Activated T-helper 17 cell treated with anti-CD3 and anti-CD28 coated beads, Interleukin-2, amount 50 U/mL, for 72 hours (primary cell): ENCODE results near the gene LUC7L3. TPM values are rescaled to one million over a fixed set of nuclear protein-coding genes. Genes with fewer than 3 reads are reported as not detected.

Experiments
- ATAC-seq: fragments of 150-1000 bp; cut with Tn5 transposase; replicated peaks from 2 replicates; pipeline ENCODE4 v1.10.0; 2021; ENCODE audit warnings: mild to moderate bottlenecking, moderate library complexity
- H3K27ac Mint-ChIP-seq: one replicate; pipeline ENCODE4 v1.8.0; 2022; ENCODE audit warnings: mixed read lengths
- H3K27me3 Mint-ChIP-seq: one replicate; pipeline ENCODE4 v1.8.0; 2022; ENCODE audit warnings: mixed read lengths
- H3K36me3 Mint-ChIP-seq: one replicate; pipeline ENCODE4 v1.8.0; 2022; ENCODE audit warnings: low read depth, mild to moderate bottlenecking, mixed read lengths
- H3K4me1 Mint-ChIP-seq: one replicate; pipeline ENCODE4 v1.8.0; 2022; ENCODE audit warnings: mixed read lengths
- H3K4me3 Mint-ChIP-seq: one replicate; pipeline ENCODE4 v1.8.0; 2022; ENCODE audit warnings: mild to moderate bottlenecking, mixed read lengths
- H3K9me3 Mint-ChIP-seq: one replicate; pipeline ENCODE4 v1.8.0; 2022; ENCODE audit warnings: mixed read lengths
- total RNA-seq, 2 donors: library from RNA; stranded (reverse); gene quantifications; one replicate each; pipeline ENCODE4 v1.2.3, GENCODE V29; 2022

The LUC7L3 gene
- total RNA-seq, 2 donors from 2014 or later, result 113 to 142 TPM

DNA sequence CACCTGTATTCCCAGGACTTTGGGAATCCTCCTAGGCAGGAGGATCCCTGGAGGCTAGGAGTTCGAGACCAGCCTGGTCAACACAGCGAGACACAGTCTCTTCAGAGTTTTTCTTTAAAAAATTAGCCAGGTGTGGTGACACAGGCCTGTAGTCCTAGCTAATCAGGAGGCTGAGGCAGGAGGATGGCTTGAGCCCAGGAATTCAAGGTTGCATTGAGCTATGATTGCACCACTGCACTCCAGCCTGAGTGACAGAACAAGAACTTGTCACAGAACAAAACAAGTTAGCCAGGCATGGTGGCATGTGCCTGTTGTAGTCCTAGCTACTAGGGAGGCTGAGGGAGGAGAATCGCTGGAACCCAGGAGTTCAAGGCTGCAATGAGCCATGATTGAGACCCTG, 36.5 kb upstream of the LUC7L3 start:
- no peaks in the 10 kb centered on the region for H3K36me3 Mint-ChIP-seq

DNA sequence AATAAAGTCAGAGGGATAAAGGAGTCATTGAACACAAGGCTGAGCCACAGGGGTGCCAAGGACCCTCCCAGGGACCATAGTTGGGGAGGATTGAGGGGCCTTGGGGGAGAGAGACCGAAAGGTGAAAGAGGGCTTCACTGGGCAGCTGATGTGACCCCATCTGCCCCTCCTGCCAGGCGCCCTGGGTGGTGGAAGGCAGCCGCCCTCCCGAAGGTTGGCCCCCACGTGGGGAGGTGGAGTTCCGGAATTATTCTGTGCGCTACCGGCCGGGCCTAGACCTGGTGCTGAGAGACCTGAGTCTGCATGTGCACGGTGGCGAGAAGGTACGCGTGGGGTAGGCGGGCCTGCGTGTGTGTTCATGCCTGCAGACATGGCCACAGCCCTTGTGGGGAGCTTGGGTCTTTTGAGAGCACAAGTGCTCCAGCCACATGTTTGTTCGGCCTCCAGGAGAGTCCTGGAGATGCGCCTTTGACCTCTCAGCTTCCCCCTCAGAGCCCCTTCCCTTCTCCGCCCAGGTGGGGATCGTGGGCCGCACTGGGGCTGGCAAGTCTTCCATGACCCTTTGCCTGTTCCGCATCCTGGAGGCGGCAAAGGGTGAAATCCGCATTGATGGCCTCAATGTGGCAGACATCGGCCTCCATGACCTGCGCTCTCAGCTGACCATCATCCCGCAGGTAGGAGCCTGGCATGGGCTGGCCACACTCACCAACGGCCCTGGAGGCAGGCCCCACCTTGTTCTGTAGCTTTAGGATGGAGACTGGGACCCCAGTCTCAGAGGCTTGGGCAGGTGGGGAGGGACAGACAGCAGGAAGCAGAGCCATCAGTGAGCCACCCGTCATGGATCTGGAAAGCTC, 35.7 kb upstream of the LUC7L3 start:
- H3K4me3 Mint-ChIP-seq, result no peak overlapping the region
- H3K9me3 Mint-ChIP-seq, result no peaks in the 10 kb centered on the region
- H3K27me3 Mint-ChIP-seq, result peaks cover 10% of the 10 kb centered on the region
- H3K27ac Mint-ChIP-seq, result no peak overlapping the region
- no peaks in the 10 kb centered on the region for H3K36me3 Mint-ChIP-seq
- ATAC-seq, result no peak
- peaks cover 6% of the 10 kb centered on the region for H3K4me1 Mint-ChIP-seq

More for the DNA sequence above, 36.5 kb upstream of the LUC7L3 start:
- H3K27ac Mint-ChIP-seq, result no peak overlapping the region
- no peak for ATAC-seq
- H3K27me3 Mint-ChIP-seq, result peaks cover 10% of the 10 kb centered on the region
- H3K4me1 Mint-ChIP-seq, result peaks cover 6% of the 10 kb centered on the region
- no peaks in the 10 kb centered on the region for H3K9me3 Mint-ChIP-seq
- H3K4me3 Mint-ChIP-seq, result no peak overlapping the region

DNA sequence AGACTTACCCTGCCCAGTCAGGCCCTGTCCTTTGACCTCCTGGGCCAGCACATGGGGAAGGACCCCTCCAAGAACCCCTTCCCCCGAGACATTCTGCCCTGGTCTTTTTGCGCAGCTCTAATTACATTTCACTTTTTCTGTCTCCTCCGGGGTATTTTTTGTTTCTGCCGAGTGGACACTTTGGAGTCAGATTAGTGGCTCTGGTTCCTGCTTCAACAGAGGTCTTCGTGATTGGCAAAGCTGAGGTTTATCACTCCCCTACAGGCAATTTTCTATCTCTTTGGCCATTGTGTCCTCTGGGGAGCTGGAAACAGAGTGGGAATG, 35.2 kb upstream of the LUC7L3 start:
- H3K27me3 Mint-ChIP-seq, result peaks cover 10% of the 10 kb centered on the region
- no peaks in the 10 kb centered on the region for H3K36me3 Mint-ChIP-seq
- H3K9me3 Mint-ChIP-seq, result no peaks in the 10 kb centered on the region
- H3K4me3 Mint-ChIP-seq, result no peak overlapping the region
- peaks cover 6% of the 10 kb centered on the region for H3K4me1 Mint-ChIP-seq
- no peak overlapping the region for H3K27ac Mint-ChIP-seq
- ATAC-seq, result no peak

DNA sequence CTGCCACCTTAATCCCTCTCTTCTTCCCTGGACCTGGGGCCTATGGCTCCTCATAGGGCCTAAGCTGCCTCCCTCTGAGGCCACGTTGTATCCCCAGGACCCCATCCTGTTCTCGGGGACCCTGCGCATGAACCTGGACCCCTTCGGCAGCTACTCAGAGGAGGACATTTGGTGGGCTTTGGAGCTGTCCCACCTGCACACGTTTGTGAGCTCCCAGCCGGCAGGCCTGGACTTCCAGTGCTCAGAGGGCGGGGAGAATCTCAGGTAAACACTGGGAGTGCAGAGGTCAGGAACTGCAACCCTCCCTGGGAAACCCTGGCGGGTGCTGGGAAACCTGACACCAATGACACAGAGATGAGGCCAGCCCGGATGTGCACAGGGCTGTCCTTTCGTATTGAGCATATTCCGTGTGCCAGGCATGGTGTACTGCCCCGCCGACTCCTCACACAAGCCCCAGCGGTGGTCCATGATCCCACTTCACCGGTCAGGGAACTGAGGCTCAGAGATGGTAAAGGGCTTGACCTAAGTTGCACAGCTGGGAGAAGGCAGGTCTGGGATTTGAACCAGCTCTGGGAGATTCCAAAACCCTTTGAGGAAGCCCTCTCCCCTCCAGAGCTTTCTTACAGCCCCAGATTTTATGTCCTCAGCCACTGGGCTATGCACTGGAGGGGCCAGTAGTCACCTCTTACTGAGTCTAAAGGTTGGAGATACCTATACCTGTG, 34.6 kb upstream of the LUC7L3 start:
- H3K9me3 Mint-ChIP-seq, result no peaks in the 10 kb centered on the region
- no peak overlapping the region for H3K27ac Mint-ChIP-seq
- no peaks in the 10 kb centered on the region for H3K36me3 Mint-ChIP-seq
- no peak overlapping the region for H3K4me3 Mint-ChIP-seq
- peaks cover 6% of the 10 kb centered on the region for H3K4me1 Mint-ChIP-seq
- peaks cover 10% of the 10 kb centered on the region for H3K27me3 Mint-ChIP-seq
- no peak for ATAC-seq

DNA sequence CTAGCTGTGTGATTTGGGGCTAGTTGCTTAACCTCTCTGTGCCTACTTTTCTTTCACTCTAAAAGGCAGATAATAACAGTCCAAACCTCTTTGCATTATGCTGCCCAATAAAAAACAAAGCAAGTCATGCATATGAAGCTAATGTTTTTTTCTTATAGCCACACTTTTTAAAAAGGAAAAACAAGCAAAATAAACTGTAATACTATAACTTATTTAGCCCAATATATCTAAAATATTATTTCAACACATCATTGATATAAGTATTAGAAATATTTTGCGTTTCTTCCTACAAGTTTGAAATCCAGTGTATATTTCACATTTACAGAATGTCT, 34.1 kb upstream of the LUC7L3 start:
- H3K36me3 Mint-ChIP-seq, result no peaks in the 10 kb centered on the region
- peaks cover 6% of the 10 kb centered on the region for H3K4me1 Mint-ChIP-seq
- no peak overlapping the region for H3K27ac Mint-ChIP-seq
- no peak overlapping the region for H3K4me3 Mint-ChIP-seq
- no peak for ATAC-seq
- H3K9me3 Mint-ChIP-seq, result no peaks in the 10 kb centered on the region
- peaks cover 10% of the 10 kb centered on the region for H3K27me3 Mint-ChIP-seq

DNA sequence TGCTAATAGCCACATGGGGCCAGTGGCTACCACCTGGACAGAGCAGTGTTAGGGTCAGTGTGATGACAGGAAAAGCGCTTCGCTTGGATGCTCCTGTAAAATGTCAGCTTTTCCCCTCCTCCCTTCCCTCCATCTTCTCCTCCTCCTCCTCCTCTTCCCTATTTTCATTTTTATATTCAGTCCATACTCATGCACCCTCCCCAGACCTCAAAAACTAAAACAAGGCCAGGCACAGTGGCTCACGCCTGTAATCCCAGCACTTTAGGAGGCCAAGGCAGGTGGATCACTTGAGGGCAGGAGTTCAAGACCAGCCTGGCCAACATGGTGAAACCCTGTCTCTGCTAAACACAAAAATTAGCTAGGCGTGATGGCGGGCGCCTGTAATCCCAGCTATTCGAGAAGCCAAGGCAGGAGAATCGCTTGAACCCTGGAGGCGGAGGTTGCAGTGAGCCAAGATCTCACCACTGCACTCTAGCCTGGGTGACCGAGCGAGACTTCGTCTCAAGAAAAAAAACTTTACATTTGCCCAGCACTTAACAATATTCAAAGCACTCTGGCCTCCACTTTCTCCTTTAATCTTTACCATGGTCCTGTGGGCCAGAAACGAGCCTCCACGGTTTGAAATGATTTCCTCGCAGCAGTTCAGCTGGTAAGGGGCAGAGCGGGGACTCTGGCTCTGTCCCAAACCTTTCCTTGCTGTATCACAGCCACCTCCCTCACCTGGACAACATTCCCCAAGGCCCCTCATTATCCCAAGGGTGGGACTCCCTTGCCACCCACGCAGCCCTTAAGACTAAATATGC, 33.5 kb upstream of the LUC7L3 start:
- H3K4me1 Mint-ChIP-seq, result peaks cover 6% of the 10 kb centered on the region
- H3K27me3 Mint-ChIP-seq, result peaks cover 10% of the 10 kb centered on the region
- ATAC-seq, result no peak
- H3K27ac Mint-ChIP-seq, result no peak overlapping the region
- H3K9me3 Mint-ChIP-seq, result no peaks in the 10 kb centered on the region
- H3K36me3 Mint-ChIP-seq, result no peaks in the 10 kb centered on the region
- no peak overlapping the region for H3K4me3 Mint-ChIP-seq

DNA sequence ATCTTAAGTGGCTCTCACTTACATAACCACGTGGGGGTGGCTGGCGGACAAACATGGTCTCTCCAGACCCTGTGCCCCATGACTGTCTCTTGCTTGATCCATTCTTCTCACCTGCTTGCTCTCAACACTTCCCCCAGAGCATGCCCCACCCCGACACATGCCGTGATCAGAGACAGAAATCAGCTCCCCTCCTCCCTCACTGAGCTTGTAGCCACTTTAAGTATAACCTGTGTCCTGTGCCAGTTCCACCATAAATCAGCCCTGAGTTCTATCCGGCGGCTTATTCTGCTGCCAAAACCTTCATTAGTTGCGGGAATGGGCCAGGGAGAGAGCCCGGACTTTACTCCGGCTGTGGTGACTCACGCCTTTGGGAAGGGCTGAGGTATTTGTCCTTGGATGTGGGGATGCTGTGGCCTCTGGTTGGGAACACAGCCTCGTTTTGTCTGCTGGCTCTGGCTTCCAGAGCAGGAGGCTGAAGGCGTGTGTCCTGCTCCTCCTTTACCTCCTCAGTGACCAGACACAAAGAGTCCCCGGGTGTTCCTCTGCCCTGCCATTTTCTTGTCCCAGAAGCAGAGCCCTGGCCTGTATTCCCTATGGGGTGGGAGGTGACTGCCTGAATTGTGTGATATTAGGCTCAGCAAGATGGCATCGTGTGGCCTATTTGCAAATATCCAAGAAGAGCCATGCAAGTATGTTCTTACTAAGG, 32.8 kb upstream of the LUC7L3 start:
- H3K36me3 Mint-ChIP-seq, result no peaks in the 10 kb centered on the region
- H3K27ac Mint-ChIP-seq, result no peak overlapping the region
- H3K9me3 Mint-ChIP-seq, result no peaks in the 10 kb centered on the region
- H3K27me3 Mint-ChIP-seq, result peaks cover 3% of the 10 kb centered on the region
- H3K4me3 Mint-ChIP-seq, result no peak overlapping the region
- ATAC-seq, result no peak
- no peaks in the 10 kb centered on the region for H3K4me1 Mint-ChIP-seq

DNA sequence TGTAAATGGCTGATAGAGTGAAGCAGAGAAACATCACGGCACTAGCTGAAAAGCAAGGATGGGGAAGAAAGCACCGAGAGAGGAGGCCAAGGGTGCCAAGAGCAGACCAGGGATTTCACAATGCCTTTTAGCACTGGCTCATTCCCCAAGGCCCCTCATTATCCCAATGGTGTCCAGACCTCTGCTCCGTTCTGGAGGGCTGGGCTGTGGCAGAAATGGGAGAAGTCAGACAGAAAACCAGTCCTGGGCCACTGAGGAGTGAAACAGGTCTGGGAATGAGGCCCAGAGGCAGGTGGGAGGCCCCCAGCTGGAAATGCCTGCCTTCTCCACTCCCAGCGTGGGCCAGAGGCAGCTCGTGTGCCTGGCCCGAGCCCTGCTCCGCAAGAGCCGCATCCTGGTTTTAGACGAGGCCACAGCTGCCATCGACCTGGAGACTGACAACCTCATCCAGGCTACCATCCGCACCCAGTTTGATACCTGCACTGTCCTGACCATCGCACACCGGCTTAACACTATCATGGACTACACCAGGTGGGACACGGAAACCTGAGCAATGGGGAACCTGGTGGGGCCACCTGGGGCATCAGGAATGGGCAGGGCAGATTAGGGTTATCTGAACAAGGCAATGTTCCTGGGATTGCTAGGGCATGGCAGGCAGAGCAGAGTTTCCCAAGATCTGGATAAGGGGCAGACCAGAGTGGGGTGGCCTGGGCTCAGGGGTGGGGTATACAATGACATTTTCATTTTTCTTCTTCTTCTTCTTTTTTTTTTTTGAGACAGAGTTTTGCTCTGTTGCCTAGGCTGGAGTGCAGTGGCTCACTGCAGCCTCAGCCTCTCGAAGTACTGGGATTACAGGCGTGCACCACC, 32.0 kb upstream of the LUC7L3 start:
- H3K4me1 Mint-ChIP-seq, result no peaks in the 10 kb centered on the region
- ATAC-seq, result no peak

DNA sequence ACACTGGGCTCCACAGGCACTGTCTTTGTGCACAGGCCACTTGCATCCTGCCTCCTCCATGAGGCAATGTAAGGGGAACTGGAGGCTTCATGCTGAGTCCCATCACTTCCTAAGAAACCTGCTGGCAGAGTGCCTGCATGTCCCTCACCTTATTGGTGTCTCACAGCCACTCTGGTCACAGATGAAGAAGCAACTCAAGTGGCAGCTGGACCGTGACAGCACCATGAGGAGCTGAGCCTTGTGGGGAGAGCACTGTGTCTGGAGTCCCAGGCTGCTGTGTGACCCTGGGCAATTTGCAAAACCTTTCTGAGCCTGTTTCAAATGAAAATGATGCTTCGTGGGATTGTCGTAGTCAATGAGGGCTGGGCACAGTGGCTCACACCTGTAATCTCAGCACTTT, 31.2 kb upstream of the LUC7L3 start:
- Mint-ChIP-seq H3K9me3 (no peaks in the 10 kb centered on the region), H3K36me3 (peaks cover 9% of the 10 kb centered on the region), H3K27ac (no peak overlapping the region), H3K4me3 (no peak overlapping the region), H3K27me3 (no peaks in the 10 kb centered on the region), H3K4me1 (no peaks in the 10 kb centered on the region)
- no peak for ATAC-seq

More for the DNA sequence above, 32.0 kb upstream of the LUC7L3 start:
- Mint-ChIP-seq H3K36me3 (peaks cover under 1% of the 10 kb centered on the region), H3K4me3 (no peak overlapping the region), H3K9me3 (no peaks in the 10 kb centered on the region), H3K27me3 (peaks cover 2% of the 10 kb centered on the region), H3K27ac (no peak overlapping the region)

DNA sequence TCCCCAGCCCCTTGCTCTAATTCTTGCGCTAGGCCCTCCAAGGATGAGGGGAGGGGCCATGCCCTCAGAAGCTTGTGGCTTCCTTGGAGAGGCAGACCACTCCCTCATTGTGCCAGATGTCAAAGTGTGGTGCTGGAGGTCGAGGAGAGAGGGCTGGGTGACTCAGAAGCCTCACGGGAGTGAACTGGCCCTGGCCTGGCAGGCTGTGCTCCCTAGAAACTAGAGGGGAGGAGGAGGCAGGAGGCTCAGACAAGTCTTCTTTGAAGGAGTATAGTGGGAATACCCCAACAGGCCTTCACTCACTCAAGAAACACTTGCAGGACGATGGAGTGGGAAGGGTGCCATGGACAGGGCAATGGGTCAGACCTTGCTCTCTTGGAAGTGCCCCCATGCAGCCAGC, 30.2 kb upstream of the LUC7L3 start:
- no peak for ATAC-seq
- Mint-ChIP-seq H3K4me1 (no peaks in the 10 kb centered on the region), H3K4me3 (no peak overlapping the region), H3K9me3 (no peaks in the 10 kb centered on the region), H3K27ac (no peak overlapping the region), H3K36me3 (peaks cover 19% of the 10 kb centered on the region), H3K27me3 (no peaks in the 10 kb centered on the region)

DNA sequence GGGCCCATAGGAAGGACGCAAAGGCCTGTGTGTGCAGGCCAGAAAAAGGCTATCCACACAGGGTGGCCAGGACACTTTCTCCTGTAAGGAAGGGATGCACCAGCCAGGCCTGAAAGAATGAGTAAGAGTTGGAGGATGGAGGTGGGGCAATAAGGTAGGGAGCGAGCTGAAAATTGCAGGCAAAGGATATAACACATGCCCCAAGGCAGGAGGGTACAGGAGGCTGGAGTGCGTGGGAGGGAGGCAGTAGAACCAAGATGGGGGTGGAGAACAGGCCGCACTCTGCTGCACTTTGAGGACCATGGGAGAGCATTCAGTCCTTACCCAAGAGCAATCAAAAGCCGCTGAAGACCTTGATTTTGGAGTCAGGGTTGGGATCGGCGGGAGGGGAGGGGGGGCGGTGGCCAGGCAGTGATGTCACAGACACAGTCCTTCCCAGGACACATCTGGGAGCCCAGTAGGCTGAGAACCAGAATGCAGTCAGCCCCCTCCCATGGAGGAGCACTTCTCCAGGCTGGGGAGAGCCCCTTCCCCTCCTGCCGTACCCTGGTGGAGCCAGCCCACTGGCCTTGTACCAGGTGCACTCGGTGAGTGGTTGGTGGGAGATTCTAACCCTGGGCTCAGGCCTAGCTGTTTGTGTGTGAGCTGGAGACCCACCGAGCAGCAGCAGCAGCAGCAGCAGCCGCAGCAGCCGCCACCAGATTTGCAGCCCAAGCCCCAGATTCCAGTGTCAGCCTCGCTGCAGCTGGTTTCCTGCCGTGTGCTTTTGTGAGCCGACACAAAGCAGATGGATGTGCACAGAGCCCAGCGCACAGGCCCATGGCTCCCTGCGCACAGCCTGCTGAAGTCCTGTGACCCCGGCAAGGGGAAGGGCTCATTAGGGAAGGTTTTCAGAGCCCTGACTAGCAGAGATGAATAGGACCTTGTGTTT, 29.2 kb upstream of the LUC7L3 start:
- ATAC-seq, result no peak
- Mint-ChIP-seq H3K4me1 (no peaks in the 10 kb centered on the region), H3K27ac (no peak overlapping the region), H3K9me3 (no peaks in the 10 kb centered on the region), H3K27me3 (no peaks in the 10 kb centered on the region), H3K36me3 (peaks cover 29% of the 10 kb centered on the region), H3K4me3 (no peak overlapping the region)

DNA sequence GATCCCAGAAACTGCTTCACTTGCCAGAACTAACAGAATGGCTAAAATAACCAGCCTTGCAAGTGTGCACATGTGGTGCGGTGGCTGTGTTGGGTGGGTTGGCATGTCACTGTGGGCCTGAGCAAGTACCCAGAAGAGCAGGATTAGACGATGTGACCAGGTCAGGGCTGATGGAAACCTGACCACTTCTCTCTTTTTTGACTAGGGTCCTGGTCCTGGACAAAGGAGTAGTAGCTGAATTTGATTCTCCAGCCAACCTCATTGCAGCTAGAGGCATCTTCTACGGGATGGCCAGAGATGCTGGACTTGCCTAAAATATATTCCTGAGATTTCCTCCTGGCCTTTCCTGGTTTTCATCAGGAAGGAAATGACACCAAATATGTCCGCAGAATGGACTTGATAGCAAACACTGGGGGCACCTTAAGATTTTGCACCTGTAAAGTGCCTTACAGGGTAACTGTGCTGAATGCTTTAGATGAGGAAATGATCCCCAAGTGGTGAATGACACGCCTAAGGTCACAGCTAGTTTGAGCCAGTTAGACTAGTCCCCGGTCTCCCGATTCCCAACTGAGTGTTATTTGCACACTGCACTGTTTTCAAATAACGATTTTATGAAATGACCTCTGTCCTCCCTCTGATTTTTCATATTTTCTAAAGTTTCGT, 28.4 kb upstream of the LUC7L3 start:
- Mint-ChIP-seq H3K27ac (peak overlapping the region; percentile 70), H3K9me3 (no peaks in the 10 kb centered on the region), H3K4me1 (no peaks in the 10 kb centered on the region), H3K27me3 (no peaks in the 10 kb centered on the region), H3K4me3 (no peak overlapping the region), H3K36me3 (peaks cover 37% of the 10 kb centered on the region)
- no peak for ATAC-seq
